K562 (cell line): ENCODE measurements around the gene ACACB. TPM values are rescaled to one million over a fixed set of nuclear protein-coding genes. Genes with fewer than 3 reads are reported as not detected.

Source experiments
- ATAC-seq: fragments of 200-7000 bp; cut with Tn5 transposase; 3 replicates; pipeline ENCODE4 v1.9.1; 2020; ENCODE audit warnings: moderate library complexity
- BruUV-seq: library from RNA; stranded (reverse); fragments of 400-500 nt; replicated peaks from 2 replicates; lab custom pipeline; 2021; lab: Mats Ljungman, UMichigan
- CTCF ChIA-PET: fragments of 300-600 bp; formaldehyde crosslinking; extraction: SDS; loops from one replicate; lab custom pipeline; 2021; ENCODE audit warnings: low intra/inter-chr PET ratio; lab: Yijun Ruan, JAX
- POLR2A ChIA-PET: fragments of 300-600, 350-650 bp; sonication (Branson Sonifier 250); formaldehyde crosslinking; extraction: SDS; loops from one replicate; lab custom pipeline; 2021; ENCODE audit warnings: antibody characterized with exemption, inconsistent platforms; lab: Yijun Ruan, JAX
- DNase-seq, 4 experiments: peaks; one replicate each; pipeline versions ENCODE4 v3.0.0 to v3.0.0-alpha.2; 2011 to 2018; ENCODE audit warnings: low spot score in 3 of 4, mixed read lengths in 3 of 4; ENCODE audit errors: extremely low read depth in 1 of 4
- FAIRE-seq: peaks from 2 replicates; lab custom pipeline; 2011; peaks lifted over from hg19 to GRCh38; lab: Jason Lieb, UNC
- H2AFZ ChIP-seq: 2 replicates; pipeline ENCODE4 v1.6.0; 2011; ENCODE audit warnings: low read depth, low read length, control low read depth, inconsistent platforms
- H3K27ac ChIP-seq: fragments of 200-600 bp; 3 replicates; pipeline ENCODE4 v1.8.0; 2011; ENCODE audit warnings: low read depth, mild to moderate bottlenecking, control low read depth, inconsistent platforms, low read length, moderate library complexity, mixed read lengths; ENCODE audit errors: extremely low read depth
- H3K27me3 ChIP-seq, 2 experiments: fragments of 300-600 bp in 1 of 2; 2 replicates in 1 of 2; 3 replicates in 1 of 2; pipeline versions ENCODE4 v1.6.0 to v1.8.0; 2011; ENCODE audit warnings: inconsistent platforms in 2 of 2, low read length in 2 of 2, mild to moderate bottlenecking in 1 of 2, mixed read lengths in 1 of 2, moderate library complexity in 1 of 2; ENCODE audit not compliant: control insufficient read depth in 2 of 2, insufficient read depth in 2 of 2
- H3K36me3 ChIP-seq: fragments of 300-600 bp; 3 replicates; pipeline ENCODE4 v1.8.0; 2011; ENCODE audit warnings: mild to moderate bottlenecking, low read length, inconsistent platforms; ENCODE audit not compliant: control insufficient read depth, insufficient read depth
- H3K4me1 ChIP-seq, 2 experiments: fragments of 200-600 bp in 1 of 2; replicated peaks in 1 of 2; 2 replicates in 1 of 2; 3 replicates in 1 of 2; pipeline versions ENCODE4 v1.5.1 to v1.8.0; 2011; ENCODE audit warnings: inconsistent platforms in 2 of 2, low read length in 2 of 2, mild to moderate bottlenecking in 1 of 2, mixed read lengths in 1 of 2, moderate library complexity in 1 of 2; ENCODE audit not compliant: control insufficient read depth in 2 of 2, insufficient read depth in 2 of 2
- H3K4me2 ChIP-seq: 2 replicates; pipeline ENCODE4 v1.6.1; 2011; ENCODE audit warnings: low read length, control low read depth, inconsistent platforms, mixed read lengths; ENCODE audit not compliant: insufficient read depth
- H3K4me3 ChIP-seq: fragments of 200-600 bp; sonication (generic), shearing (Covaris generic); 2 replicates; pipeline ENCODE4 v1.5.1; 2016; ENCODE audit warnings: control low read depth, inconsistent platforms
- H3K79me2 ChIP-seq: fragments of 200-600 bp; 3 replicates; pipeline ENCODE4 v1.8.0; 2011; ENCODE audit warnings: low read length, inconsistent platforms; ENCODE audit not compliant: control insufficient read depth, insufficient read depth
- H3K9ac ChIP-seq, 2 experiments: 2 replicates each; pipeline versions ENCODE4 v1.6.0 to v1.6.1; 2011; ENCODE audit warnings: low read depth in 2 of 2, low read length in 2 of 2, control low read depth in 1 of 2, inconsistent platforms in 1 of 2, mild to moderate bottlenecking in 1 of 2, mixed read lengths in 1 of 2; ENCODE audit not compliant: insufficient read depth in 1 of 2
- H3K9me1 ChIP-seq: one replicate; pipeline ENCODE4 v1.6.0; 2011; ENCODE audit warnings: inconsistent platforms, mild to moderate bottlenecking, low read length, moderate library complexity; ENCODE audit not compliant: control insufficient read depth, insufficient read depth
- H3K9me3 ChIP-seq: replicated peaks from 2 replicates; pipeline ENCODE4 v1.5.1; 2011; ENCODE audit warnings: low read depth, low read length, inconsistent platforms; ENCODE audit not compliant: control insufficient read depth, insufficient read depth
- H4K20me1 ChIP-seq: replicated peaks from 2 replicates; pipeline ENCODE4 v1.6.1; 2011; ENCODE audit warnings: low read length, inconsistent platforms, mixed read lengths; ENCODE audit not compliant: control insufficient read depth, insufficient read depth
- ARID2 ChIP-seq: fragments of 450-650 bp; IDR thresholded peaks from 2 replicates; pipeline ENCODE4 v1.6.1; 2017; ENCODE audit warnings: antibody characterized with exemption, mild to moderate bottlenecking
- CBFA2T2 ChIP-seq: fragments of 450-650 bp; conservative IDR thresholded peaks from 2 replicates; pipeline ENCODE4 v1.6.1; 2017; ENCODE audit warnings: mild to moderate bottlenecking
- CBFA2T3 ChIP-seq: fragments of 450-650 bp; IDR thresholded peaks from 2 replicates; pipeline ENCODE4 v1.6.1; 2017
- CBX2 ChIP-seq: fragments of 200-600 bp; sonication (generic); IDR thresholded peaks from one replicate; pipeline ENCODE4 v1.6.1; 2012; ENCODE audit warnings: mild to moderate bottlenecking, low read length, inconsistent platforms; ENCODE audit not compliant: insufficient read depth, poor library complexity, severe bottlenecking
- E2F6 ChIP-seq, 2 experiments: IDR thresholded peaks; 2 replicates each; pipeline ENCODE4 v1.6.1; 2011; ENCODE audit warnings: borderline replicate concordance in 1 of 2, control low read depth in 1 of 2, low read depth in 1 of 2, low read length in 1 of 2, mild to moderate bottlenecking in 1 of 2, mixed read lengths in 1 of 2, moderate library complexity in 1 of 2; ENCODE audit not compliant: insufficient read depth in 1 of 2, insufficient read length in 1 of 2, poor library complexity in 1 of 2, severe bottlenecking in 1 of 2; ENCODE audit errors: extremely low read depth in 1 of 2
- EZH2 ChIP-seq: IDR thresholded peaks from 2 replicates; pipeline ENCODE4 v1.6.1; 2012; ENCODE audit warnings: low read depth, mild to moderate bottlenecking, inconsistent platforms, low read length, borderline replicate concordance
- L3MBTL2 ChIP-seq: fragments of 450-650 bp; IDR thresholded peaks from 2 replicates; pipeline ENCODE4 v1.6.1; 2016; ENCODE audit warnings: mild to moderate bottlenecking, moderate library complexity
- RNF2 ChIP-seq: sonication (generic); IDR thresholded peaks from 2 replicates; pipeline ENCODE4 v1.6.1; 2016
- STAT6 ChIP-seq: sonication (generic); formaldehyde crosslinking; IDR thresholded peaks from 2 replicates; pipeline ENCODE4 v1.8.1; 2023; ENCODE audit warnings: mild to moderate bottlenecking, missing genetic modification reagents
- WGBS: fragments of 100-300 bp; shearing (Covaris generic); methylation state at CpG from one replicate; pipeline ENCODE4 v1.1.6; 2016; ENCODE audit warnings: low coverage, mixed read lengths; ENCODE audit not compliant: insufficient coverage; ENCODE audit errors: missing lambda C conversion rate; 5-methylcytosine and 5-hydroxymethylcytosine counted together
- in situ Hi-C: fragments of 300-500 bp; cut with MboI; formaldehyde crosslinking; loops from 4 replicates; pipeline ENCODE4 v1.15.0; 2018; ENCODE audit warnings: inconsistent platforms, mixed read lengths
- intact Hi-C: fragments of 100-400 bp; cut with micrococcal nuclease; formaldehyde crosslinking; loops from 2 replicates; pipeline ENCODE4 v1.14.2; 2022
- polyA plus RNA-seq, 8 experiments: library from polyadenylated mRNA; depleted of rRNA in 4 of 8; stranded (reverse) in 5 of 8; unstranded in 3 of 8; fragments of >200 nt; fragmentation: Nextera tagmentation in 2 of 8; fragmentation: Illumina TruSeq in 1 of 8; extraction: Ambion mirVana in 2 of 8; extraction: Trizol in 1 of 8; gene quantifications; 2 replicates each; pipeline versions ENCODE4 v1.2.1 to v1.2.3, GENCODE V29; 2011 to 2014; ENCODE audit warnings: inconsistent platforms in 1 of 8, missing spikeins in 1 of 8
- total RNA-seq, 7 experiments: library from RNA; depleted of rRNA in 6 of 7; stranded (reverse); fragments of >200 nt in 6 of 7; fragmentation: Illumina TruSeq in 2 of 7; extraction: Trizol in 2 of 7; gene quantifications; 2 replicates each; pipeline versions ENCODE4 v1.2.1 to v1.2.3, GENCODE V29; 2011 to 2021; ENCODE audit warnings: low replicate concordance in 1 of 7

Gene ACACB
- total and polyA plus RNA-seq, 9 of the 15 experiments (the other 6 are each of a cell fraction or from before 2014, with no cell fraction given): 0.10 to 2.5 (median 0.83) TPM

- POLR2A ChIA-PET: interaction anchor here (0.6 to 1.5 kb wide), 2 partner anchors 9 to 24 kb away, joined by 3 to 4 read pairs; no protein-coding TSS in a partner anchor
- H3K27me3 ChIP-seq: peaks cover 44 to 55% of the 10 kb centered on the region in 2 experiments
- peaks cover 5 to 13% of the 10 kb centered on the region in 2 experiments; a peak in 3 of 5 replicates for H3K4me1 ChIP-seq
- CTCF ChIA-PET: no interaction called here
- no peak overlapping the region; the same call in 1 of the 2 replicates for H3K4me3 ChIP-seq
- BruUV-seq: no TSS peak
- peak overlapping the region; percentile 55 for H2AFZ ChIP-seq
- no peaks in the 10 kb centered on the region for H3K79me2 ChIP-seq
- WGBS: 3% methylated on average over 33 of the region's 33 CpGs
- no peaks in the 10 kb centered on the region for H3K9me3 ChIP-seq
- ATAC-seq (peak; percentile 78), FAIRE-seq (peak; percentile 26), DNase-seq (peak; percentile 35 to 61 (median 46))
- intact Hi-C loops (no loop called here), in situ Hi-C loops (no loop called here)
- peak overlapping the region in 1 of 2 experiments; percentile 70; a peak in 1 of 4 replicates for H3K9ac ChIP-seq
- H3K4me2 ChIP-seq: peak overlapping the region; percentile 57
- 0 out of 2 replicates have a peak, but pooled peaks cover 4% of the 10 kb centered on the region for H4K20me1 ChIP-seq
- no peak overlapping the region for H3K27ac ChIP-seq
- no peaks in the 10 kb centered on the region for H3K36me3 ChIP-seq
- no peaks in the 10 kb centered on the region for H3K9me1 ChIP-seq
- no peak for TF ChIP-seq ARID2
- TF ChIP-seq CBFA2T3: peak; percentile 58
- peak; percentile 71 for TF ChIP-seq CBX2
- TF ChIP-seq E2F6 (IDR thresholded peaks at IDR 0.05; ENCODE audit: borderline replicate concordance in 1 of 2, extremely low read depth in 1 of 2, insufficient read depth in 1 of 2, insufficient read length in 1 of 2, low read depth in 1 of 2, low read length in 1 of 2, poor library complexity in 1 of 2, severe bottlenecking in 1 of 2): peak; percentile 59 to 85
- peak; percentile 85; the same call in 1 of the 2 replicates for TF ChIP-seq EZH2
- TF ChIP-seq CBFA2T2: peak; percentile 24; the same call in 1 of the 2 replicates
- peak; percentile 70 for TF ChIP-seq L3MBTL2
- no peak for TF ChIP-seq STAT6 (CRISPR knock-in tag)
- TF ChIP-seq RNF2: peak; percentile 29; the same call in 1 of the 2 replicates
Measured at GRCh38 chr12:109310247-109311125, 194.1 kb downstream of the ACACB start.
